ENCODE measurements around the gene KIF4A.
A peak's percentile ranks its signal among the peaks of the same experiment; 100 is the strongest.

The KIF4A gene

DNA sequence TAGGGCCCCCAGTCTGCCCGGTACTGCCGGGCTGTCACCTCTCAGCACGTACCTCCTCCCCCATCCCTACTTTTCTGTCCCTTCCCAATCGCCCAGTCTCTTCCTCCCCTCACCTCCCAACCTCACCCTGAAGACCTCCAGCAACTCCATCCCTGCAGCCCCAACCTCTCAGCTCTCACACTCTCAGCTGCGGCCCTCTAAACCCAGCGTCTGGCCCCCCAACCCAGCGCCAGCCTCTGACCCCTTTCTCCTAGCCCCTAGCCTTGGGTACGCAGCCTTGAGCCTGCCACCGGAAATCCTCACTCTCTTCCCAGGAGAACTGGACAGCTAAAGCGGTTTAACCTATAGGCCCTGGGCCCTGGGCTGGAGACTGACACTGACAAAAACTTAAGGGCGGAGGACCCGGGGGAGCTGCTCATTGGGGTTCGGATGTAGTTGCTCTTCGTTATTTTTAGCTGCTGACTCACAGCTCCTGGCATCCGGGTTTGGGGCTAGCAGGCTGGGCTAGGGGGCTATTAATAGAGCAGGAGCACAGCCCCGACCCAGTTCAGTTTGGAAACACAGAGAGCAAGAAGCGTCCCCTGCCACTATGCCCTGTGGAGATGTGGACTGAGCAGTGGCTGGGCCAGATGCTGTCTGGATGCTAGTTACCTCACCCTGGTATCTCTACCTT, 145.1 kb downstream of the KIF4A start:
- Mint-ChIP-seq H3K27ac (peak overlapping the region; percentile 90), H3K36me3 (peaks cover 12% of the 10 kb centered on the region), H3K9me3 (no peaks in the 10 kb centered on the region), H3K4me1 (peaks cover 29% of the 10 kb centered on the region), H3K4me3 (peak overlapping the region; percentile 85)
- ATAC-seq (peak; percentile 2), DNase-seq (ENCODE audit: low spot score in 2 of 2) (no peak)

- no peak for ATAC-seq
- Mint-ChIP-seq H3K27ac (no peak overlapping the region), H3K9me3 (no peaks in the 10 kb centered on the region), H3K36me3 (peaks cover 12% of the 10 kb centered on the region), H3K4me3 (no peak overlapping the region), H3K4me1 (peaks cover 29% of the 10 kb centered on the region)
- DNase-seq (ENCODE audit: low spot score in 2 of 2): no peak
Measured at GRCh38 chrX:70436343-70436742, 146.4 kb downstream of the KIF4A start.

DNA sequence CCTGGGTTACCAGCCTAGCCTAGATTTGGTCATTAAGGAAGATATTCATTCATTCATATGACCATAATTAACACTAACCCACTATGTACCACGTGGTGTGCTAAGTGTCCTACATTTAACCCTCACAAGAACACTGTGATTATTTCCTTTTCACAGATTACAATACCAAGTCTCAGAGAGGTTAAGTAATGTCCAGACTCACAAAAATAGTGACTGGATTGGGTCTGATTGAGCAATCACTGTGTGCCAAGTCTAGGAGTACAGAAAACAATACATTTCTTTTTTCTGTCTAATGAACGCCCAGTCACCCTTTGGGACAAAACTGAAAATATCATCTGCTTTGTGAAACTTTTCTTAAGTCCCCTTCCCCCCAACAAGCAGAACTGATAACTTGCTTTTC, 147.1 kb downstream of the KIF4A start:
- Mint-ChIP-seq H3K36me3 (peaks cover 12% of the 10 kb centered on the region), H3K9me3 (no peaks in the 10 kb centered on the region), H3K4me1 (peaks cover 29% of the 10 kb centered on the region), H3K27ac (no peak overlapping the region), H3K4me3 (no peak overlapping the region)
- DNase-seq (ENCODE audit: low spot score in 2 of 2) (no peak), ATAC-seq (no peak)

GRCh38 chrX:70437921-70438665, 148.2 kb downstream of the KIF4A start:
- Mint-ChIP-seq H3K36me3 (peaks cover 12% of the 10 kb centered on the region), H3K27ac (no peak overlapping the region), H3K4me3 (no peak overlapping the region), H3K9me3 (no peaks in the 10 kb centered on the region), H3K4me1 (peaks cover 29% of the 10 kb centered on the region)
- ATAC-seq: no peak
- no peak for DNase-seq (ENCODE audit: low spot score in 2 of 2)

DNA sequence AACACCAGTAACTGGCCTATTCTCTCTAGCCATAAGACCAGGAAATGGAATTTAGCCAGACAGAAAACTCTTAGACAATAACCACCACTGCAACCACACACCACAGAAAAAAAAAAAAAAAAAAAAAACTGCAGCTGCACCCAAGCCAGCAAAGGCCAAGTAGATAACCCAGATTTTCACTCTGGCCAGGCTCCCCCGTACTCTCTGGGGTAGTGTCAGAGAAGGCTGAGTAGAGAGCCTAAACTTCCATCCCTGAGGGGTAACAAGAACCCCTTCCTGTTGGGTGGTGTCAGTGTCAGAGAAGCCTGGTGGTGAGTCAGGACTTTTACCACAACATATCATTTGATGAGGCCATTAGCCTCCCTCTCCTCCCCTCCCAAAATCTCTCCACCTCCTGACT, 149.1 kb downstream of the KIF4A start:
- ATAC-seq (peak; percentile 83), DNase-seq (ENCODE audit: low spot score in 2 of 2) (no peak)
- Mint-ChIP-seq H3K4me3 (no peak overlapping the region), H3K9me3 (no peaks in the 10 kb centered on the region), H3K36me3 (peaks cover 6% of the 10 kb centered on the region), H3K4me1 (peaks cover 30% of the 10 kb centered on the region), H3K27ac (peak overlapping the region; percentile 32)

GRCh38 chrX:70442224-70442623, 152.3 kb downstream of the KIF4A start:
- ATAC-seq (no peak), DNase-seq (ENCODE audit: low spot score in 2 of 2) (no peak)
- H3K4me3 Mint-ChIP-seq: no peak overlapping the region
- no peaks in the 10 kb centered on the region for H3K9me3 Mint-ChIP-seq
- peaks cover 6% of the 10 kb centered on the region for H3K36me3 Mint-ChIP-seq
- peaks cover 34% of the 10 kb centered on the region for H3K4me1 Mint-ChIP-seq
- H3K27ac Mint-ChIP-seq: no peak overlapping the region

GRCh38 chrX:70444326-70444945, 154.5 kb downstream of the KIF4A start, which contains the start of gene DLG3:
Gene DLG3 (plus strand): TSS chrX:70444835. CDS start chrX:70445202, 367 bp downstream.
- peak within 1 kb of the TSS; percentile 70 for H3K27ac Mint-ChIP-seq

GRCh38 chrX:70444946-70445656, 155.2 kb downstream of the KIF4A start:
- ATAC-seq: peak; percentile 59
- no peak for DNase-seq (ENCODE audit: low spot score in 2 of 2)
- H3K9me3 Mint-ChIP-seq: no peaks in the 10 kb centered on the region
- no peak overlapping the region for H3K27ac Mint-ChIP-seq
- peaks cover 15% of the 10 kb centered on the region for H3K4me1 Mint-ChIP-seq
- peak overlapping the region; percentile 60 for H3K4me3 Mint-ChIP-seq
- no peaks in the 10 kb centered on the region for H3K36me3 Mint-ChIP-seq

More at GRCh38 chrX:70444326-70444945, 154.5 kb downstream of the KIF4A start, which contains the start of gene DLG3:
- ATAC-seq (peak; percentile 81), DNase-seq (ENCODE audit: low spot score in 2 of 2) (peak in 1 of 2 donors; percentile 64)
- peak within 1 kb of the TSS; percentile 60 for H3K4me3 Mint-ChIP-seq
- H3K9me3 Mint-ChIP-seq: no peaks in the 10 kb centered on the region
- peaks cover 15% of the 10 kb centered on the region for H3K4me1 Mint-ChIP-seq
- H3K36me3 Mint-ChIP-seq: no peaks in the 10 kb centered on the region

- Mint-ChIP-seq H3K9me3 (no peaks in the 10 kb centered on the region), H3K27ac (no peak overlapping the region), H3K36me3 (no peaks in the 10 kb centered on the region), H3K4me3 (peak overlapping the region; percentile 36), H3K4me1 (peaks cover 15% of the 10 kb centered on the region)
- DNase-seq (ENCODE audit: low spot score in 2 of 2) (no peak), ATAC-seq (no peak)
Measured at GRCh38 chrX:70445951-70446350, 156.0 kb downstream of the KIF4A start.

GRCh38 chrX:70446380-70447350, 156.8 kb downstream of the KIF4A start:
- ATAC-seq: no peak
- Mint-ChIP-seq H3K27ac (no peak overlapping the region), H3K36me3 (no peaks in the 10 kb centered on the region), H3K9me3 (no peaks in the 10 kb centered on the region), H3K4me3 (no peak overlapping the region), H3K4me1 (peaks cover 15% of the 10 kb centered on the region)
- DNase-seq (ENCODE audit: low spot score in 2 of 2): no peak

DNA sequence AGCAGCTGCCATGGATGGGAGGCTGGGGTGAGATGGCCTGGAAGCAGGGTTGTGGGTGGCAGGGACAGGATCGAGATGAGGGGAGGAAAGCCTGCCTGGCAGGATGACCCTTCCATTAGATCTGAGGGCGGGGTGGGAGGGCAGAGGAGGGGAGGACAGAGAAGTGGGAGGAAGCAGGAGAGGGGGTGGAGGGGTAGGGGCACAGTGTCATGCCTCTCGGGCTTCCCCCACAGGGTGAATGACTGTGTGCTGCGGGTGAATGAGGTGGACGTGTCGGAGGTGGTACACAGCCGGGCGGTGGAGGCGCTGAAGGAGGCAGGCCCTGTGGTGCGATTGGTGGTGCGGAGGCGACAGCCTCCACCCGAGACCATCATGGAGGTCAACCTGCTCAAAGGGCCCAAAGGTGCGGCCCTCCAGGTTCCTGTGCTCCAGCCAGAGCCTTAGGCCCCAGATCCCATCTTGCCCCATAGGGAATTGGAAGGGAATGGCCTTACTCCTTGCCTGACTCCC, 159.6 kb downstream of the KIF4A start:
- ATAC-seq (no peak), DNase-seq (ENCODE audit: low spot score in 2 of 2) (no peak)
- H3K4me1 Mint-ChIP-seq: peaks cover 38% of the 10 kb centered on the region
- H3K4me3 Mint-ChIP-seq: no peak overlapping the region
- H3K36me3 Mint-ChIP-seq: no peaks in the 10 kb centered on the region
- no peak overlapping the region for H3K27ac Mint-ChIP-seq
- H3K9me3 Mint-ChIP-seq: no peaks in the 10 kb centered on the region

GRCh38 chrX:70452143-70452733, 162.3 kb downstream of the KIF4A start:
- Mint-ChIP-seq H3K36me3 (peaks cover 14% of the 10 kb centered on the region), H3K9me3 (no peaks in the 10 kb centered on the region), H3K4me3 (peak overlapping the region; percentile 89), H3K4me1 (peaks cover 45% of the 10 kb centered on the region), H3K27ac (peak overlapping the region; percentile 92)
- DNase-seq (ENCODE audit: low spot score in 2 of 2) (peak; percentile 42 to 80), ATAC-seq (peak; percentile 69)

DNA sequence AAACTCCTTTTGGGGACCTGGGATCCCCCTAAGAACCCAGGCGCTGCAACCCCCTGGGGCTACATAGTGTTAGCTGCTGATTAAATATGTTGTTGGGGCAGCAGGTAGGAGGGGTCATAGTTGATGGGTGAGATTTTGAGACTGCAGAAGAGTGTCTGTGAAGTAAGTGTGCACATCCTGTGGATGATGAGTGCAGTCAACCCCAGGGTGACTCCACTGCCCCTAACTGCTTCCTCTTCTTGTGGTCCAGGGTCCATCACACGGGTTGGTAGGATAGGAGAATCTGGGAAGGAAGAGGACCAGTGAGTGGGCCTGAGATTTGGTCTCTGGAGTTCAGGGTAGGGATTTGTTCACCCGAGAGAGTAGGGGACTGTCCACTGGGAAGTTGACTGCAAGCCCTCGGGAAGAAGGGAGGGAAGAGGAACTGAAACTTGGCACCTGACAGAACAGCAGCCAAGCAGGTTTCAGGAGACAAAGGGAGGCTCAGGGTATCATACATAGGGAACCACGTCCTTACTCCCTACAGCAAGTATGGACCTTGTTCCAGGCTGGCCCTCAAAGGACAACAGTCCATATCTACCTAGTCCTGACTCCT, 163.2 kb downstream of the KIF4A start:
- Mint-ChIP-seq H3K4me3 (peak overlapping the region; percentile 89), H3K9me3 (no peaks in the 10 kb centered on the region), H3K27ac (peak overlapping the region; percentile 92), H3K4me1 (peaks cover 46% of the 10 kb centered on the region), H3K36me3 (peaks cover 14% of the 10 kb centered on the region)
- ATAC-seq (no peak), DNase-seq (ENCODE audit: low spot score in 2 of 2) (no peak)
